ENCODE results near the gene KCNMB2. TPM values are rescaled to one million over a fixed set of nuclear protein-coding genes. Genes with fewer than 3 reads are reported as not detected.

KCNMB2 gene
- total and polyA plus RNA-seq, 4 experiments from 2014 or later, result not detected

GRCh38 chr3:178703268-178703975 is 167.2 kb downstream of the KCNMB2 start:
- H3K27ac Mint-ChIP-seq, result no peak overlapping the region
- ChIA-PET POLR2A (ENCODE audit: partially characterized antibody) (no interaction called here), CTCF (ENCODE audit: partially characterized antibody) (no interaction called here)
- H3K4me3 Mint-ChIP-seq, result no peak overlapping the region
- H3K9me3 Mint-ChIP-seq, result peaks cover 0 to 15% (median 3%) of the 10 kb centered on the region in 8 donors
- Histone ChIP-seq H3K4me3 (ENCODE audit: low read length in 2 of 2) (no peak overlapping the region), H3K36me3 (ENCODE audit: insufficient read depth, low read length) (no peaks in the 10 kb centered on the region), H3K27me3 (ENCODE audit: insufficient read depth, low read length) (no peaks in the 10 kb centered on the region), H3K4me1 (ENCODE audit: insufficient read depth, low read length) (no peaks in the 10 kb centered on the region), H3K27ac (ENCODE audit: low read depth, low read length) (no peak overlapping the region), H3K9me3 (ENCODE audit: control insufficient read depth in 1 of 2, low read length in 2 of 2) (no peaks in the 10 kb centered on the region)
- peaks cover 0 to 2% (median under 1%) of the 10 kb centered on the region in 4 donors for H3K4me1 Mint-ChIP-seq
- H3K27me3 Mint-ChIP-seq, result peaks cover 0 to 3% of the 10 kb centered on the region in 2 donors
- no peaks in the 10 kb centered on the region for H3K36me3 Mint-ChIP-seq
- no peak for DNase-seq
- intact Hi-C loops (cut with micrococcal nuclease), result no loop called here

DNA sequence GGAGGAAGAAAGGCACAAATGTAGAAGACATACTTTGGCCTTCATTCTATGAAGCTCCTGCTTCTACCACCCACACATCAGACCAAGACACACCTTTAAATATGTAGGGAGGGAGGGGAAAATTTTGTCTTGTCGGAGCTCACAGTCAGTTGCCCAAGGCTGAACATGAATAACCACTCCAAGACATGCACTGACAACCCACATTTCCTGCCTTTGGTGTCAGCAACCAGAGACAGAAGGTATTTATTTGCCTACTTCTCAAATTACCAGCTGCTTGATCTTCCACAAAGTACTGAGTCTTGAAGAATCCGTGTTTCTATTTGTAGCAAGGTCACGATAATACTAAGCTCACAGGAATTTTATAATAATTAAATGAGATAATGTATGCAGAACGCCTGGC is 169.7 kb downstream of the KCNMB2 start:
- H3K27me3 ChIP-seq (ENCODE audit: insufficient read depth, low read length), result no peaks in the 10 kb centered on the region
- Mint-ChIP-seq H3K27me3 (no peaks in the 10 kb centered on the region), H3K9me3 (peaks cover 0 to 4% (median 0%) of the 10 kb centered on the region in 8 donors), H3K36me3 (no peaks in the 10 kb centered on the region), H3K4me1 (peaks cover 0 to 2% (median under 1%) of the 10 kb centered on the region in 4 donors), H3K27ac (no peak overlapping the region), H3K4me3 (no peak overlapping the region)
- no peaks in the 10 kb centered on the region for H3K36me3 ChIP-seq (ENCODE audit: insufficient read depth, low read length)
- no peaks in the 10 kb centered on the region for H3K9me3 ChIP-seq (ENCODE audit: control insufficient read depth in 1 of 2, low read length in 2 of 2)
- intact Hi-C loops (cut with micrococcal nuclease), result no loop called here
- CTCF ChIA-PET (ENCODE audit: partially characterized antibody), result no interaction called here
- H3K27ac ChIP-seq (ENCODE audit: low read depth, low read length), result no peak overlapping the region
- DNase-seq, result no peak
- POLR2A ChIA-PET (ENCODE audit: partially characterized antibody), result no interaction called here
- H3K4me1 ChIP-seq (ENCODE audit: insufficient read depth, low read length), result no peaks in the 10 kb centered on the region
- no peak overlapping the region for H3K4me3 ChIP-seq (ENCODE audit: low read length in 2 of 2)

GRCh38 chr3:178706411-178706810 is 170.2 kb downstream of the KCNMB2 start:
- Mint-ChIP-seq H3K9me3 (peaks cover 0 to 4% (median 0%) of the 10 kb centered on the region in 8 donors), H3K4me3 (no peak overlapping the region), H3K27ac (no peak overlapping the region), H3K27me3 (no peaks in the 10 kb centered on the region), H3K4me1 (peaks cover 0 to 2% (median under 1%) of the 10 kb centered on the region in 4 donors), H3K36me3 (no peaks in the 10 kb centered on the region)
- ChIA-PET POLR2A (ENCODE audit: partially characterized antibody) (no interaction called here), CTCF (ENCODE audit: partially characterized antibody) (no interaction called here)
- DNase-seq, result no peak
- Histone ChIP-seq H3K36me3 (ENCODE audit: insufficient read depth, low read length) (no peaks in the 10 kb centered on the region), H3K9me3 (ENCODE audit: control insufficient read depth in 1 of 2, low read length in 2 of 2) (no peaks in the 10 kb centered on the region), H3K27me3 (ENCODE audit: insufficient read depth, low read length) (no peaks in the 10 kb centered on the region), H3K4me3 (ENCODE audit: low read length in 2 of 2) (no peak overlapping the region), H3K27ac (ENCODE audit: low read depth, low read length) (no peak overlapping the region), H3K4me1 (ENCODE audit: insufficient read depth, low read length) (no peaks in the 10 kb centered on the region)
- intact Hi-C loops (cut with micrococcal nuclease), result no loop called here

DNA sequence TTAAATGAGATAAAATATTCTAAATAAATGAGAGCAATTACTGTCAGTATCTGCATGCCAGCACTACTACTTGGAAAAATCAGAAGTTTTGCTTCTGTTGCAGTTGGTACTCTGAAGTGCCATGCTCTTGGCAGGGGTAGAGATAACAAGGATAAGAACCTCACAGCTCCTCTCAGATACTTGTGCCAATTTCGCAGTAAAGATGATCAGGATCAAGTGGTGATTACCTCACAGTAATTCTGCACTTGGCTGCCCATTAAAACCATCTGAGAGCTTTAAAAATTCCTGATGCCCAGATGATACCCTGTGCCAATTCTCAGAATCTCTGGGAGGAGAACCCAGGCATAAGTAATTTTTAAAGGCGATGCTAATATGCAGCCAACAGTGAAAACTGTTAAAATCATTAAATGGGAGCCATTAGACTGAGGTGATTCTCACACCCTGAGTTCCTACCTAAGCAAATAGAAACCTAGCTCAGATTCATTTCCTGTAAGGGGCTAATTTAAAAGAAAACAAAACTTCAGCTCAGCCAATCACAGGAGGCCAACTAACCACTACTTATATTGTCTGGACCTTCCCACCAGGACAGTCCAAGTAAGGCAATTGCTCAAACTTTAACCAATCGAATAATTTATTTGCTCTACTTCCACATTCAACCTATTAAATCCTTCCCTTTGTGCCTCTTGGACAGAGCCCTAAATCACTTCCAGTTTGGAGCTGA is 171.2 kb downstream of the KCNMB2 start:
- no peak overlapping the region for H3K4me3 ChIP-seq (ENCODE audit: low read length in 2 of 2)
- H3K9me3 ChIP-seq (ENCODE audit: control insufficient read depth in 1 of 2, low read length in 2 of 2), result no peaks in the 10 kb centered on the region
- H3K27ac ChIP-seq (ENCODE audit: low read depth, low read length), result no peak overlapping the region
- Mint-ChIP-seq H3K9me3 (peaks cover 0 to 1% (median 0%) of the 10 kb centered on the region in 8 donors), H3K36me3 (no peaks in the 10 kb centered on the region), H3K4me3 (no peak overlapping the region), H3K27ac (no peak overlapping the region), H3K27me3 (no peaks in the 10 kb centered on the region), H3K4me1 (peaks cover 0 to 2% (median under 1%) of the 10 kb centered on the region in 4 donors)
- no peaks in the 10 kb centered on the region for H3K4me1 ChIP-seq (ENCODE audit: insufficient read depth, low read length)
- DNase-seq, result no peak
- POLR2A ChIA-PET (ENCODE audit: partially characterized antibody), result no interaction called here
- no peaks in the 10 kb centered on the region for H3K27me3 ChIP-seq (ENCODE audit: insufficient read depth, low read length)
- intact Hi-C loops (cut with micrococcal nuclease), result no loop called here
- no peaks in the 10 kb centered on the region for H3K36me3 ChIP-seq (ENCODE audit: insufficient read depth, low read length)
- CTCF ChIA-PET (ENCODE audit: partially characterized antibody), result no interaction called here

- ChIA-PET POLR2A (ENCODE audit: partially characterized antibody) (no interaction called here), CTCF (ENCODE audit: partially characterized antibody) (no interaction called here)
- Histone ChIP-seq H3K4me3 (ENCODE audit: low read length in 2 of 2) (no peak overlapping the region), H3K9me3 (ENCODE audit: control insufficient read depth in 1 of 2, low read length in 2 of 2) (no peaks in the 10 kb centered on the region), H3K36me3 (ENCODE audit: insufficient read depth, low read length) (no peaks in the 10 kb centered on the region), H3K4me1 (ENCODE audit: insufficient read depth, low read length) (no peaks in the 10 kb centered on the region), H3K27me3 (ENCODE audit: insufficient read depth, low read length) (no peaks in the 10 kb centered on the region), H3K27ac (ENCODE audit: low read depth, low read length) (no peak overlapping the region)
- peaks cover 0 to 2% (median under 1%) of the 10 kb centered on the region in 4 donors for H3K4me1 Mint-ChIP-seq
- H3K9me3 Mint-ChIP-seq, result no peaks in the 10 kb centered on the region
- no peaks in the 10 kb centered on the region for H3K27me3 Mint-ChIP-seq
- intact Hi-C loops (cut with micrococcal nuclease), result no loop called here
- no peak for DNase-seq
- H3K4me3 Mint-ChIP-seq, result no peak overlapping the region
- no peaks in the 10 kb centered on the region for H3K36me3 Mint-ChIP-seq
- H3K27ac Mint-ChIP-seq, result peak overlapping the region in 1 of 7 donors; percentile 4
Observed at GRCh38 chr3:178709051-178709450, 172.8 kb downstream of the KCNMB2 start.

DNA sequence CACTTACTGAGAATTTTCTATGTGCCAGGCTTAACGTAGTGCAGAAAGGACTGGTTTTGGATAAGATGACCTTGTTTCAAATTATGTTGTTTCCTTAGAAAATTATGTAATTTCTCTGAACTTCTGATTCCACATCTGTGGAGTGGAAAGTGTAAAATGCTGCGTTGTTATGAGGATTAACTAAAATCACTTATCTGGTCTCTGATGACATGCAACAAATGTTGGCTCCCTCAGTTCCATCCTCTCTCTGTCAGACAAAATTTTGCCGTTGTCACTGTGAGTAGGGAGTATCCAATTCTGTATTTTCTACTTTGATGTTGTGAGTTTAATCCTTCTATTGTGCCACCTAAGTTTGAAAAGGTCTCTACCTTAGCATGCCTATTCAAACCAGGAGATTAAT is 175.5 kb downstream of the KCNMB2 start:
- Histone ChIP-seq H3K27ac (ENCODE audit: low read depth, low read length) (no peak overlapping the region), H3K36me3 (ENCODE audit: insufficient read depth, low read length) (no peaks in the 10 kb centered on the region), H3K9me3 (ENCODE audit: control insufficient read depth in 1 of 2, low read length in 2 of 2) (no peaks in the 10 kb centered on the region), H3K4me1 (ENCODE audit: insufficient read depth, low read length) (no peaks in the 10 kb centered on the region), H3K27me3 (ENCODE audit: insufficient read depth, low read length) (no peaks in the 10 kb centered on the region), H3K4me3 (ENCODE audit: low read length in 2 of 2) (no peak overlapping the region)
- intact Hi-C loops (cut with micrococcal nuclease), result no loop called here
- Mint-ChIP-seq H3K27me3 (peaks cover 0 to 4% of the 10 kb centered on the region in 2 donors), H3K4me1 (no peaks in the 10 kb centered on the region), H3K36me3 (no peaks in the 10 kb centered on the region), H3K27ac (no peak overlapping the region), H3K4me3 (no peak overlapping the region), H3K9me3 (peaks cover 0 to 3% (median 0%) of the 10 kb centered on the region in 8 donors)
- CTCF ChIA-PET (ENCODE audit: partially characterized antibody), result no interaction called here
- POLR2A ChIA-PET (ENCODE audit: partially characterized antibody), result no interaction called here
- DNase-seq, result no peak

GRCh38 chr3:178712247-178712646 is 176.0 kb downstream of the KCNMB2 start:
- CTCF ChIA-PET (ENCODE audit: partially characterized antibody), result no interaction called here
- H3K36me3 ChIP-seq (ENCODE audit: insufficient read depth, low read length), result no peaks in the 10 kb centered on the region
- intact Hi-C loops (cut with micrococcal nuclease), result no loop called here
- H3K4me3 Mint-ChIP-seq, result no peak overlapping the region
- no peaks in the 10 kb centered on the region for H3K4me1 ChIP-seq (ENCODE audit: insufficient read depth, low read length)
- H3K36me3 Mint-ChIP-seq, result no peaks in the 10 kb centered on the region
- no peak overlapping the region for H3K4me3 ChIP-seq (ENCODE audit: low read length in 2 of 2)
- no peak for DNase-seq
- peaks cover 0 to 4% of the 10 kb centered on the region in 2 donors for H3K27me3 Mint-ChIP-seq
- no peaks in the 10 kb centered on the region for H3K4me1 Mint-ChIP-seq
- H3K9me3 ChIP-seq (ENCODE audit: control insufficient read depth in 1 of 2, low read length in 2 of 2), result no peaks in the 10 kb centered on the region
- no peak overlapping the region for H3K27ac Mint-ChIP-seq
- H3K27me3 ChIP-seq (ENCODE audit: insufficient read depth, low read length), result no peaks in the 10 kb centered on the region
- H3K27ac ChIP-seq (ENCODE audit: low read depth, low read length), result no peak overlapping the region
- POLR2A ChIA-PET (ENCODE audit: partially characterized antibody), result no interaction called here
- peaks cover 0 to 3% (median 0%) of the 10 kb centered on the region in 8 donors for H3K9me3 Mint-ChIP-seq
